Activated naive CD4-positive, alpha-beta T cell treated with anti-CD3 and anti-CD28 coated beads, Interleukin-2, amount 50 U/mL, for 72 hours (primary cell): ENCODE results near the gene RRP1. TPM values are rescaled to one million over a fixed set of nuclear protein-coding genes. Genes with fewer than 3 reads are reported as not detected.

Experiments used
- ATAC-seq, 2 donors: fragments of 150-1000 bp; cut with Tn5 transposase; 2 replicates each; pipeline ENCODE4 v1.10.0; 2021; ENCODE audit warnings: mild to moderate bottlenecking in 2 of 2, moderate library complexity in 2 of 2
- DNase-seq, 2 donors: peaks; one replicate each; pipeline ENCODE4 v3.0.0; 2021 to 2022; ENCODE audit warnings: low spot score in 2 of 2
- H3K27ac Mint-ChIP-seq, 2 donors: one replicate each; pipeline ENCODE4 v1.8.0; 2022; ENCODE audit warnings: mild to moderate bottlenecking in 2 of 2, mixed read lengths in 2 of 2
- H3K36me3 Mint-ChIP-seq, 2 donors: one replicate each; pipeline ENCODE4 v1.8.0; 2022; ENCODE audit warnings: mixed read lengths in 2 of 2
- H3K9me3 Mint-ChIP-seq, 2 donors: one replicate each; pipeline ENCODE4 v1.8.0; 2022; ENCODE audit warnings: mixed read lengths in 2 of 2
- total RNA-seq, 2 donors: library from RNA; stranded (reverse); gene quantifications; one replicate each; pipeline ENCODE4 v1.2.3, GENCODE V29; 2022

The RRP1 gene
- total RNA-seq, 2 donors from 2014 or later, result 29.9 to 54.1 TPM

DNA sequence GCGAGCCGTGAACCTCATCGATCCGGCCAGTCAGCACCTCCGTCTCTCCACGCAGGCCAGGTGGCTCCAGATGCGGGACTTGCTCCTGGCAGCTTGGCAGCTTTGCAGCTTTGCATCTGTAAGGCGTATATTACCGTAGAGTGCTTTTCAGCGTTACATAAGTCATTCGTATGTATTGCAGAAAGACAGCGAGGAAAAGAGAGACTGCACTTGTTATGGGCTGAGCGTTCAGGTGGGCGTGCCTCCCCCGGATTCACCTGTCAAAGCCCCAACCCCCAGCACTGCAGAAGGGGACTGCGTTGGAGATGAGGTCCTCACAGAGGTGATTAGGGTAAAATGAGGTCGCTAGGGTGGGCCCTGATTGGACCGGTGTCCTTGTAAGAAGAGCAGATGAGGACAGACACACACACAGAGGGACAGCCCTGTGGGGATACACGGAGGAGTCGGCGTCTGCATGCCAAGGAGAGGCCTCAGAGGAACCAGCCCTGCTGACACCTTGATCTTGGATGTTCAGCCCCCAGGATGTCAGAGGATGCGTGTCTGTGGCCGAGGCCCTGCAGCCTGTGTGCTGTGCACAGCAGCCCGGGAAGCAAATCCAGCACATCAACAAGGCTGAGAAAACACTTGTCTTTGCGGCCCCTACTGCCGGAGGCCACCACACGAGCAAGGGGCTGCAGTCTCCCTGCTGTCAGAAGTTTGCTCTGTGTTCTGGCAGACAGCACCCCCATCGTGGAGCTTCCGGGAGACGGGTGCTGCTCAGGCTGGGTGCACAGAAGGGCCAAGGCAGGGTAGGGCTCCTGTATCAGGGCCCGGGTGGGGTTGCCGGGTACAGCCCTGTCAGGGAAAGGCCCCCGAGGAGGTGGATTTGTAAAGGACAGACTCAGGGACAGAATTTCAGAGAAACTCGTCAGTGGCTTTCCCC is 64.7 kb downstream of the RRP1 start:
- no peak for ATAC-seq
- peak overlapping the region; percentile 47 to 61 for H3K27ac Mint-ChIP-seq
- no peak for DNase-seq
- H3K36me3 Mint-ChIP-seq, result peaks cover 0 to 11% of the 10 kb centered on the region in 2 donors
- peaks cover 0 to 9% of the 10 kb centered on the region in 2 donors for H3K9me3 Mint-ChIP-seq

Other genes starting within 250 kb of the RRP1 start
- gene HSF2BP, start 130.1 kb upstream of the RRP1 start, total RNA-seq, result under 1 TPM; 0.57 to 0.78 TPM
- 10 to 100 TPM; 39.1 to 61.5 TPM for gene RRP1B, start 130.0 kb upstream of the RRP1 start, total RNA-seq
- 100 to 1,000 TPM in 1 of 2 donors, 10 to 100 TPM in 1; 70.3 to 121 TPM for gene PDXK, start 70.4 kb upstream of the RRP1 start, total RNA-seq
- gene CSTB, start 13.3 kb upstream of the RRP1 start, total RNA-seq, result 10 to 100 TPM; 19.8 to 36.7 TPM
- 100 to 1,000 TPM in 1 of 2 donors, 10 to 100 TPM in 1; 21.2 to 109 TPM for gene AGPAT3, start 75.6 kb downstream of the RRP1 start, total RNA-seq
- 10 to 100 TPM; 49.2 to 59.5 TPM for gene TRAPPC10, start 222.7 kb downstream of the RRP1 start, total RNA-seq